ENCODE measurements around the gene LRRC47. TPM values are rescaled to one million over a fixed set of nuclear protein-coding genes. Genes with fewer than 3 reads are reported as not detected.
A peak's percentile ranks its signal among the peaks of the same experiment; 100 is the strongest.

Gene LRRC47
- total RNA-seq, 1 donor = 22.9 TPM

DNA sequence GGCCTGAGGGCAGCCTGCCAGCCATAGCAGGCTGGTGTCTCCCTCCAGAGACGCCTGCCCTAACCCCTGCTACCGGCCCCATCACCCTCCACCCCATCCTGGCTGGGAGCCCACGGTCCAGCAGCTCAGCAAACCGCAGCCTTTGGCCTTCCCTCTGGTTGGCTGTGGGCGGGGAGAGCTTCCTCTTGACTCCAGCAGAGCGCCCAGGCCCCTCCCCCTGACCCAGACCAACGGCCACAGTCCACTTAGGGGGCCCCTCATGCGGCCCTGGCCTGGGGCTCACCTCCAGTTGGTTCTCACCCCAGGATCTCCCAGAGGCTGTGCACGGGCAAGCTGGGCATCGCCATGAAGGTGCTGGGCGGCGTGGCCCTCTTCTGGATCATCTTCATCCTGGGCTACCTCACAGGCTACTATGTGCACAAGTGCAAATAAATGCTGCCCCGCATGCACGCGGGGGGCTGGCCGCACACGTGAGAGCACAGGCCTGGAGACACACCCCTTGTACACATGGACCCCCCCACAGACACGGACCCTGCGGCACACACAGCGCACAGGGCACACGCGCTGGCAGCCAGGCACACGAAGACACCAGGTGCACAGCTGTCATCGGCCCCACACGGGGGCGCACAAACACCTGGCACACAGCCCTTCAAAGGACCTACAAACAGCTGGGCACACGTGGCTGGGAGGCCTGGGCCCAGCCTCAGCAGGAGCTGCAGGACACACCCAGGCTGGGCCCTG lies 20.6 kb downstream of the LRRC47 start:
- H3K4me3 ChIP-seq (ENCODE audit: low read depth, low read length) = no peak overlapping the region
- DNase-seq (ENCODE audit: low read depth) = peak; percentile 33
- TF ChIP-seq, protein P1, sequence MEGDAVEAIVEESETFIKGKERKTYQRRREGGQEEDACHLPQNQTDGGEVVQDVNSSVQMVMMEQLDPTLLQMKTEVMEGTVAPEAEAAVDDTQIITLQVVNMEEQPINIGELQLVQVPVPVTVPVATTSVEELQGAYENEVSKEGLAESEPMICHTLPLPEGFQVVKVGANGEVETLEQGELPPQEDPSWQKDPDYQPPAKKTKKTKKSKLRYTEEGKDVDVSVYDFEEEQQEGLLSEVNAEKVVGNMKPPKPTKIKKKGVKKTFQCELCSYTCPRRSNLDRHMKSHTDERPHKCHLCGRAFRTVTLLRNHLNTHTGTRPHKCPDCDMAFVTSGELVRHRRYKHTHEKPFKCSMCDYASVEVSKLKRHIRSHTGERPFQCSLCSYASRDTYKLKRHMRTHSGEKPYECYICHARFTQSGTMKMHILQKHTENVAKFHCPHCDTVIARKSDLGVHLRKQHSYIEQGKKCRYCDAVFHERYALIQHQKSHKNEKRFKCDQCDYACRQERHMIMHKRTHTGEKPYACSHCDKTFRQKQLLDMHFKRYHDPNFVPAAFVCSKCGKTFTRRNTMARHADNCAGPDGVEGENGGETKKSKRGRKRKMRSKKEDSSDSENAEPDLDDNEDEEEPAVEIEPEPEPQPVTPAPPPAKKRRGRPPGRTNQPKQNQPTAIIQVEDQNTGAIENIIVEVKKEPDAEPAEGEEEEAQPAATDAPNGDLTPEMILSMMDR (IDR thresholded peaks at IDR 0.05; ENCODE audit: insufficient read depth, low read length) = no peak

DNA sequence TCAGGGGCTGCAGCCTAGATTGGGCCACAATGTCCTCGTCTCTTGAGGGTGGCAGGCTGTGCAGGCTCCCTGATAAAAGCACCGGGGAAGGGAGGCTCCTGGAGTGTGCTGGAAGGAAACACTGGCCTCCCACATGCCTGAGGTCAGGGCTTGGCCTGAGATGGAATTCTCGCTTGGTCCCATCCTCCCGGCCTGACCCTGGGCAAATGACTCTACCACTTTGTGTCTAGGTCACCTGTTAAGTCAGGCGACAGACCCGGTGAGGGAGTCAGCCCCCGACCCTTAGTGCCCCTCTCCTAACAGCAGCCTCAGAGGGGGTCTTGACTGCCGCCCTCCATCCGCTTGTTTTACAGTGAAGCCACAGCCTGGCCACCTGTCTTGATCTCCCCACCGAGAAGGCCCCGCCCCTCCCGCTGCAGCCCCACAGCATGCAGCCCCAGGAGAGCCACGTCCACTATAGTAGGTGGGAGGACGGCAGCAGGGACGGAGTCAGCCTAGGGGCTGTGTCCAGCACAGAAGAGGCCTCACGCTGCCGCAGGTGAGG lies 21.3 kb downstream of the LRRC47 start:
- no peak for DNase-seq (ENCODE audit: low read depth)
- TF ChIP-seq, protein P1 (IDR thresholded peaks at IDR 0.05; ENCODE audit: insufficient read depth, low read length) = no peak
- H3K4me3 ChIP-seq (ENCODE audit: low read depth, low read length) = no peak overlapping the region

DNA sequence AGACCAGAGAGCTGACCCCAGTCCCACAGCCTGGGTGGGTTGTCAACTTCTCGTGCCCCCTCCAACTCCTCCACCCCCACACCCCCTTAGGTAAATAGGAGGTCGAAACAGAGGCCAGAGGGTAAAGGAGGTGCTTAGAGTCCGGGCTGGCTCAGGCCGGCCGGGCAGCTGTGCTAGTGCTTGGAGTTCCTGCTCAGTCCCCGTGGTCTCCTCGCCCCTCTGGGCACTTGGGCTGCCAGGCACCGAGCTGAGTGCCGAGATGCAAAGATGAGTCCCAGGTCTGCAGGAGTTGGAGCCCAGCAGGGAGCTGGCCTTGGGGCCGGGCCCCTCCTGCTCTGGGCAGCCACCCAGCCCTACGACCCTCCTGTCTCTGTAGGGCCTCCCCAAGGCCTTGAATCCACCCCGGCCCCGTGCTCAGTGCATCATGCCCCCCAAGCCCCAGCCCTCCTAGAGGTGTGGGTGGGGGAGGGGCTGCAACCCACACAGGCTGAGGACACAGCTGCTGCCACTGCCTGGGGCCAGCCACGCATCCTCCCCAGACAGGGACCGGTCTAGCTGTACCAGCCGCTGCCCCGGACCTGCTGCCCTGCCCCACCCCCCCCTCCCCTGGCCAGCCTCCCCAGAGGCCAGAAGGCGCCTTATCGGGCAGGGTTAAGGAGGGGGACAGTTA lies 21.9 kb downstream of the LRRC47 start:
- no peak for DNase-seq (ENCODE audit: low read depth)
- TF ChIP-seq, protein P1 (IDR thresholded peaks at IDR 0.05; ENCODE audit: insufficient read depth, low read length) = no peak
- no peak overlapping the region for H3K4me3 ChIP-seq (ENCODE audit: low read depth, low read length)

DNA sequence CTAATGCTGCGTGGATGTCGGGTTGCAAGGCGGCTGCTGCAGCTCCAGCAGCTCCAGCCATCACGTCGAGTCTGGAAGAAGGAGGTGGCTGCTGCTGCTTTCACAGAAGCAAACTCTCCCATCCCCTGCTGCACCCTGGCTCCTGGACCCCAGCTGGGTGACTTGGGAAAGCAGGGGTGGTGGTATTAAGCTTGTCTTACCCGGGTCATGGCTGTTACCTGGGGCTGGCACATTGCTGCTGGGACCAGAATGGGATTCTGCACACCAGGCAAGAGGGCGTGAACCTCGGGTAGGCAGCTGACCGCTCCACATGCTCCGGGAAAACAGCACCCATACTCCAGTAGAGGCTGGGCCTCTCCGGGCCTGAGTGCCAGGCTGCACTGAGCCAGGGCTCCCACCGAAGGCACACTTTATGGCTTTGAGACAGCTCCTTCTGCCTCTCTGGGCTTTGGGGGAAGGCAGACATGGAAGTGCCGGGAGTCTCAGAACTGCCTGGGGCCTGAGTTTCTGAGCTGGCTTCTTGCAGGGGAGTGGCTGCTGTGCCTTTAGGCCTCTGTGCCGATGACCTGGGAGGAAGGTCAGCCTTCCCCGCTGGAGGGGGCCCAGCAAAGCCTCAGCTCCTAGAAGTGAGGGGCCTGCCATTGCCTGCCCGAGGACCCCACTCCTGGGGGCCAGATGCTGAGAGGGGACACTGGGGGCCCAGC lies 22.6 kb downstream of the LRRC47 start:
- H3K4me3 ChIP-seq (ENCODE audit: low read depth, low read length) = no peak overlapping the region
- DNase-seq (ENCODE audit: low read depth) = no peak
- TF ChIP-seq, protein P1 (IDR thresholded peaks at IDR 0.05; ENCODE audit: insufficient read depth, low read length) = no peak

DNA sequence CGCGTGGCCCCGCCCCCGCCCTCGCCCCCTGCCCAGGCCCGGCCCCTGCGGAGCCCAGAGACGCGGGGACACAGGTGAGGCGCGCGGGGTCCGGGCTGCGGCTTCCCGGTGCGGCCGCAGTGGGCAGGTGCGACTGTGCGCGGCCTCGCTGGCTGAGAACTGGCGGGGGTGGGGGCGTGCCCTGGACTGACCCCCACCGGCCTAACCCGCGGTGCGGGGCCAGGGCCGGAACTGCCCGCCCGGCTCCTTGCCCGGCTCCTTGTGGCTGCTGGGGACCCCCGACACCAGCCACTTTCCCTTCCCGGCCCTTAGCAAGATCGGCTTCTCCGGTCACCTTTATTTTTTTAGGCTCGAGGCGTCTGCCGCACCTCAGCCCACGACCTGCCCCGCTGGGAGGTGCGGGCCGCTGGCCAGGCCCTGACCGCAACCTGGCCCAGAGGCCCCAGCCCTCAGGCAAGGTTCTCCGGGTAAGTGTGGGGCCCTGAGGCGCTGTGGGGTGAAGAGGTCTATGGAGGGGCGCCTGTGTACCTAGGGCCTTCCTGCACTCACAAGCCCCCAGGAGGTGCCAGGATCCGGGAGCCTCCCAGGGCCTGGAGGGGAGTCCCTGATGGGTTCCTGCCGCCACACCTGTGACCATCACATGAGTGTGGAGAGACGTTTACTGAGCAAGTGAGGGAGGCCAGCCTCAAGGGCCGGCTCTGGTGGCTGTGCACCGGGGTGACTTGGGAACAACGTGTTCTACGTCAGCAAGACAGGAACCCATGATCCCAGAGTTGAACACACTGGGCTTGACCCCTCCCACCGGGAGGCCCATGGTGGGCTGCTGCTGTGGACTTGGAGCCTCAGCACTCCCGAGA lies 23.4 kb downstream of the LRRC47 start, which contains the start of gene SMIM1:
Gene SMIM1, plus strand, starts transcription at position 35 of the 857 bp plus-strand sequence. CDS start 2,625 bp downstream, outside the sequence.
- TF ChIP-seq, protein P1 (IDR thresholded peaks at IDR 0.05; ENCODE audit: insufficient read depth, low read length) = no peak
- no peak for DNase-seq (ENCODE audit: low read depth)
- H3K4me3 ChIP-seq (ENCODE audit: low read depth, low read length) = peak within 1 kb of the TSS; percentile 60
